AG09309 (cell line): Measurements from ENCODE around the gene KCNH2.

Experiments used
- DNase-seq: peaks from one replicate; pipeline ENCODE4 v3.0.0-alpha.2; 2010; ENCODE audit warnings: low read depth
- H3K4me3 ChIP-seq: 2 replicates; pipeline ENCODE4 v1.5.1; 2011; ENCODE audit warnings: mild to moderate bottlenecking, low read depth, low read length, moderate library complexity; ENCODE audit not compliant: control insufficient read depth
- CTCF ChIP-seq: IDR thresholded peaks from 2 replicates; pipeline ENCODE4 v1.5.1; 2011; ENCODE audit warnings: mild to moderate bottlenecking, low read depth, low read length, inconsistent platforms; ENCODE audit not compliant: insufficient read depth, control insufficient read depth; ENCODE audit errors: missing control alignments

The KCNH2 gene

GRCh38 chr7:150926066-150926465, 52.1 kb downstream of the KCNH2 start:
- DNase-seq, result no peak
- no peak for TF ChIP-seq CTCF

GRCh38 chr7:150924369-150924781, 53.7 kb downstream of the KCNH2 start:
- no peak overlapping the region for H3K4me3 ChIP-seq
- no peak for TF ChIP-seq CTCF
- DNase-seq, result no peak

More at GRCh38 chr7:150926066-150926465, 52.1 kb downstream of the KCNH2 start:
- no peak overlapping the region for H3K4me3 ChIP-seq

GRCh38 chr7:150923802-150924201, 54.3 kb downstream of the KCNH2 start:
- no peak overlapping the region for H3K4me3 ChIP-seq
- no peak for TF ChIP-seq CTCF
- DNase-seq, result no peak

GRCh38 chr7:150923196-150923595, 54.9 kb downstream of the KCNH2 start:
- no peak for DNase-seq

GRCh38 chr7:150919160-150919559, 59.0 kb downstream of the KCNH2 start:
- no peak for DNase-seq
- no peak for TF ChIP-seq CTCF
- H3K4me3 ChIP-seq, result no peak overlapping the region

More at GRCh38 chr7:150923196-150923595, 54.9 kb downstream of the KCNH2 start:
- TF ChIP-seq CTCF, result no peak
- H3K4me3 ChIP-seq, result no peak overlapping the region

GRCh38 chr7:150918378-150918777, 59.7 kb downstream of the KCNH2 start:
- no peak overlapping the region for H3K4me3 ChIP-seq
- DNase-seq, result no peak
- no peak for TF ChIP-seq CTCF

- TF ChIP-seq CTCF, result no peak
- no peak overlapping the region for H3K4me3 ChIP-seq
- DNase-seq, result no peak
These were observed 60.2 kb downstream of the KCNH2 start for GRCh38 chr7:150917969-150918368.
